NCI-H748 (cell line): ENCODE measurements around the gene BTBD9.
A peak's percentile ranks its signal among the peaks of the same experiment; 100 is the strongest.

ENCODE experiments used
- DNase-seq: peaks from one replicate; lab custom pipeline; 2025; ENCODE audit not compliant: unreplicated experiment; lab: John Stamatoyannopoulos, UW

Gene BTBD9

GRCh38 chr6:38215225-38215624 lies 424.5 kb downstream of the BTBD9 start:
- peak; percentile 77 for DNase-seq

GRCh38 chr6:38214159-38214558 lies 425.6 kb downstream of the BTBD9 start:
- no peak for DNase-seq

GRCh38 chr6:38213251-38213658 lies 426.5 kb downstream of the BTBD9 start:
- DNase-seq = no peak

- DNase-seq = peak; percentile 96
Measured at GRCh38 chr6:38212579-38212978, 427.1 kb downstream of the BTBD9 start.

- no peak for DNase-seq
Measured at GRCh38 chr6:38212116-38212515, 427.6 kb downstream of the BTBD9 start.

- DNase-seq = peak; percentile 59
Measured at GRCh38 chr6:38209371-38210260, 430.1 kb downstream of the BTBD9 start.

GRCh38 chr6:38208028-38208427 lies 431.7 kb downstream of the BTBD9 start:
- DNase-seq = no peak

GRCh38 chr6:38207375-38207774 lies 432.4 kb downstream of the BTBD9 start:
- no peak for DNase-seq

GRCh38 chr6:38198219-38198618 lies 441.5 kb downstream of the BTBD9 start:
- peak; percentile 46 for DNase-seq

- peak; percentile 62 for DNase-seq
Measured at GRCh38 chr6:38195113-38195635, 444.6 kb downstream of the BTBD9 start.

GRCh38 chr6:38194589-38194988 lies 445.1 kb downstream of the BTBD9 start:
- no peak for DNase-seq

GRCh38 chr6:38194282-38194572 lies 445.5 kb downstream of the BTBD9 start:
- no peak for DNase-seq

GRCh38 chr6:38193481-38194281 lies 446.0 kb downstream of the BTBD9 start:
- DNase-seq = peak; percentile 99

- peak; percentile 68 for DNase-seq
Measured at GRCh38 chr6:38193051-38193450, 446.7 kb downstream of the BTBD9 start.

- DNase-seq = peak; percentile 94
Measured at GRCh38 chr6:38192487-38192886, 447.2 kb downstream of the BTBD9 start.

- peak; percentile 76 for DNase-seq
Measured at GRCh38 chr6:38192011-38192410, 447.7 kb downstream of the BTBD9 start.

- peak; percentile 35 for DNase-seq
Measured at GRCh38 chr6:38191418-38191817, 448.3 kb downstream of the BTBD9 start.

- no peak for DNase-seq
Measured at GRCh38 chr6:38188677-38189335, 450.9 kb downstream of the BTBD9 start.

- DNase-seq = no peak
Measured at GRCh38 chr6:38187811-38188590, 451.7 kb downstream of the BTBD9 start.

GRCh38 chr6:38187325-38187724 lies 452.4 kb downstream of the BTBD9 start:
- no peak for DNase-seq

- DNase-seq = no peak
Measured at GRCh38 chr6:38185752-38186151, 454.0 kb downstream of the BTBD9 start.
